Cardiac muscle cell (in vitro differentiated cells and primary cell): ENCODE results near the gene HDAC10. TPM values are rescaled to one million over a fixed set of nuclear protein-coding genes. Genes with fewer than 3 reads are reported as not detected.

ENCODE experiments used
- DNase-seq, 2 donors: peaks; one replicate each; pipeline versions ENCODE4 v3.0.0 to v3.0.0-alpha.2; 2010 to 2017; ENCODE audit warnings: low read depth in 1 of 2, low spot score in 1 of 2
- H3K27ac ChIP-seq: fragments of 200-600 bp; sonication (generic); 2 replicates; pipeline ENCODE4 v1.5.1; 2016
- H3K27me3 ChIP-seq: fragments of 200-600 bp; sonication (generic); 2 replicates; pipeline ENCODE4 v1.6.0; 2016; ENCODE audit warnings: control low read depth
- H3K36me3 ChIP-seq: fragments of 200-600 bp; sonication (generic); 2 replicates; pipeline ENCODE4 v1.5.1; 2016; ENCODE audit warnings: control low read depth
- H3K4me1 ChIP-seq: fragments of 200-600 bp; sonication (generic); 2 replicates; pipeline ENCODE4 v1.8.1; 2017; ENCODE audit warnings: low read depth, mild to moderate bottlenecking, mixed run types
- H3K4me3 ChIP-seq: fragments of 200-600 bp; sonication (generic); 2 replicates; pipeline ENCODE4 v1.5.1; 2016; ENCODE audit warnings: mild to moderate bottlenecking
- H3K9me3 ChIP-seq: fragments of 200-600 bp; sonication (generic); 2 replicates; pipeline ENCODE4 v1.5.1; 2017; ENCODE audit warnings: low read depth, mild to moderate bottlenecking, control low read depth
- polyA plus RNA-seq: library from polyadenylated mRNA; unstranded; fragments of >200 nt; fragmentation: Nextera tagmentation; extraction: Ambion mirVana; gene quantifications from 2 replicates; pipeline ENCODE4 v1.2.1, GENCODE V29; 2016
- total RNA-seq: library from RNA; depleted of rRNA; stranded (reverse); fragments of >200 nt; gene quantifications from 2 replicates; pipeline ENCODE4 v1.2.3, GENCODE V29; 2016
- TF ChIP-seq, protein P1 (sequence below): IDR thresholded peaks from 2 replicates; pipeline ENCODE4 v1.5.1; 2012; ENCODE audit warnings: low read depth, mild to moderate bottlenecking, low read length

HDAC10 gene
- total and polyA plus RNA-seq, 2 experiments from 2014 or later, result 19.8 to 57.3 TPM

DNA sequence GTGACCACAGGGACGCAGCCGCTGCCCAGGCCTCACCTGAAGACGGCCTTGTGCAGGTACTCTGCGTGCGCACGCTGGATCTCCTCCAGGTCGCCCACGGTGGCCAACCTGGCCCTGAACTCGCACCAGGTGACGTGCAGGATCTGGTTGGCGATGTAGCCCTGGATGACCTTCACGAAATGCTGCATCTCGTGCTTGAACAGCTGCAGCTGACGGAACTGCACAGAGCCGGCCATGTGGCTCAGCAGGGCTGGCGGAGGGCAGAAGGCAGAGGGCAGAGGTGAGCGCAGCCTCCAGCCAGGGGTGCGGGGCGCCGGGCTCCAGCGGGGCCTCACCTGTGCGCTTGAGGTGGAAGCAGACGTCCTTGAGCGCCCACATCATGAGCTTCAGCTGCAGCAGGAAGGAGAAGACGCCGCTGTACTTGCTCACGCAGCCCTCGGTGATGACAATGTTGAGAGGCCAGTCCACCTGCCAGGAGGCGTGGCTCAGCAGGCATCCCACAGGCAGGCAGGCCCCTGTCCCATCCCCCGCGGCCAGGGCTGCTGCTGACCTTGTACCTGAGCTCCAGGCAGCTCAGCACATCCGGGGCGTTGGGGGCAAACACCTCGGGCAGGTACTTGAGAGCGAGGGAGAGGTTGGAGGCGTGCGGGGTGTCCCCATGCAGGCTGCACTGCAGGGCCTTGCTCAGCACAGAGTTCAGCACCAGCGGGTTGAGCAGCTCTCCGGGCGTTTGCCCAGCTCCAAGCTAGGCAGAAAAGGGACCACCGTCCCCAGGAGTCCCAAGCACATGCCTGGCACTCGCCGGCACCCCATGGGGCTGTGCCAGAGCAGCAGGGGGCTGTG is 32.7 kb downstream of the HDAC10 start:
- Histone ChIP-seq H3K4me3 (no peak overlapping the region), H3K9me3 (no peaks in the 10 kb centered on the region), H3K27ac (peak overlapping the region; percentile 8), H3K4me1 (no peaks in the 10 kb centered on the region), H3K27me3 (no peaks in the 10 kb centered on the region), H3K36me3 (peaks cover 27% of the 10 kb centered on the region)
- DNase-seq, result peak in 1 of 2 donors; percentile 10
- TF ChIP-seq, protein P1, sequence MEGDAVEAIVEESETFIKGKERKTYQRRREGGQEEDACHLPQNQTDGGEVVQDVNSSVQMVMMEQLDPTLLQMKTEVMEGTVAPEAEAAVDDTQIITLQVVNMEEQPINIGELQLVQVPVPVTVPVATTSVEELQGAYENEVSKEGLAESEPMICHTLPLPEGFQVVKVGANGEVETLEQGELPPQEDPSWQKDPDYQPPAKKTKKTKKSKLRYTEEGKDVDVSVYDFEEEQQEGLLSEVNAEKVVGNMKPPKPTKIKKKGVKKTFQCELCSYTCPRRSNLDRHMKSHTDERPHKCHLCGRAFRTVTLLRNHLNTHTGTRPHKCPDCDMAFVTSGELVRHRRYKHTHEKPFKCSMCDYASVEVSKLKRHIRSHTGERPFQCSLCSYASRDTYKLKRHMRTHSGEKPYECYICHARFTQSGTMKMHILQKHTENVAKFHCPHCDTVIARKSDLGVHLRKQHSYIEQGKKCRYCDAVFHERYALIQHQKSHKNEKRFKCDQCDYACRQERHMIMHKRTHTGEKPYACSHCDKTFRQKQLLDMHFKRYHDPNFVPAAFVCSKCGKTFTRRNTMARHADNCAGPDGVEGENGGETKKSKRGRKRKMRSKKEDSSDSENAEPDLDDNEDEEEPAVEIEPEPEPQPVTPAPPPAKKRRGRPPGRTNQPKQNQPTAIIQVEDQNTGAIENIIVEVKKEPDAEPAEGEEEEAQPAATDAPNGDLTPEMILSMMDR, result no peak

DNA sequence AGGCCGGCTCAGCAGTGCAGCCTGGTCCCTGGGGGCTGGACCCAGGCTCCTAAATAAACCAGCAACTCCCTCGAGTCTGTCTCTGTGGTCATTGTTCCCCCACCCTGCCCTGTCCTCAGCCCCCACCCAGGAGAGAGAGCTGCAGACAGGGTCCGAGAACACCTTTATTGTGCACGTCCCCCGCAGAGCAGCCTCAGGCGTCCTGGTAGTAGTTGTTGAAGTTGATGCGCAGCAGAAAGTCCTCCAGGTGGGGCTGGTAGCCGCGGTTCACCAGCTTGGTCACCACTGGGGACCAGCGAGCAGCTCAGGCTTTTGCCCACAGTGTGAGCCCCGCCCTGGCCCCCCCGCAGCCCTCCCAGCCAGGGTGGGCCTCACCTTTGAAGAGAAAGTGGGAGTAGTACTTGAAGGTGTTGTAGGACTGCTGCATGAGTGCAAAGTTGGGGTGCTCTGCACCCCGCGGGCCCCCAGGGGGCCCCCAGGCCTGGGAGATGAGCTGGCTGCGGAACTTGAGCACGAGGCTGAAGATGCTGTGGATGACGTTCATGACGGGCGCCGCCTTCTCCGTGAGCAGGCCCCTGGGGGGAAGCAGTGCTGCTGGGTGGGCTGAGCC is 33.4 kb downstream of the HDAC10 start:
- Histone ChIP-seq H3K36me3 (peaks cover 32% of the 10 kb centered on the region), H3K27me3 (no peaks in the 10 kb centered on the region), H3K27ac (peak overlapping the region; percentile 8), H3K9me3 (no peaks in the 10 kb centered on the region), H3K4me1 (no peaks in the 10 kb centered on the region), H3K4me3 (no peak overlapping the region)
- no peak for DNase-seq
- TF ChIP-seq, protein P1, result no peak

DNA sequence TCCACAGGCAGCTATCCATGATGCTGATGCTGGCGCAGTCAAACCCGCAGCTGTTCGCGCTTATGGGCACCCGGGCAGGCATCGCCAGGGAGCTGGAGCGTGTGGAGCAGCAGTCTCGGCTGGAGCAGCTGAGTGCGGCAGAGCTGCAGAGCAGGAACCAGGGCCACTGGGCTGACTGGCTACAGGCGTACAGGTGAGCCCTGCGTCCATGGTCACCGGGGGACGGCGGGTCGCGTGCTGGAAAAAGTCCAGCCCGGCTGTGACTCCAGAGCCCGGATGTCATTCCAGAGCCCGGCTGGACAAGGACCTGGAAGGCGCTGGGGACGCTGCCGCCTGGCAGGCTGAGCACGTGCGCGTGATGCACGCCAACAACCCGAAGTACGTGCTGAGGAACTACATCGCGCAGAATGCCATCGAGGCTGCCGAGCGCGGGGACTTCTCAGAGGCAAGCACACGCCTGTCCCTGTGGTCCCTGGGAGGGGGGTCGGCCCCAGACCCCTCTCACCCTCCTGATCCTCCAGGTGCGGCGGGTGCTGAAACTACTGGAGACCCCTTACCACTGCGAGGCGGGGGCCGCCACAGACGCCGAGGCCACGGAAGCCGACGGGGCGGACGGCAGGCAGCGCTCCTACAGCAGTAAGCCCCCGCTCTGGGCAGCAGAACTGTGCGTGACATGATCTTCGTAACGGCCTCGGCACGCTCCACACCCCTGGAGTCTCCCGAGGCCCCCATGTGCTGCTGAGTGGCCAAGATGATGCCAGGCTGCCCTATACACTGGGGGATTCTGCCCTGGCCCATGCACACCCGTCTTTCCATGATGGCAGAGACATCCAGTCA is 34.2 kb downstream of the HDAC10 start:
- no peaks in the 10 kb centered on the region for H3K9me3 ChIP-seq
- no peak overlapping the region for H3K27ac ChIP-seq
- TF ChIP-seq, protein P1, result no peak
- DNase-seq, result no peak
- no peaks in the 10 kb centered on the region for H3K27me3 ChIP-seq
- no peak overlapping the region for H3K4me3 ChIP-seq
- H3K36me3 ChIP-seq, result peaks cover 32% of the 10 kb centered on the region
- H3K4me1 ChIP-seq, result no peaks in the 10 kb centered on the region

DNA sequence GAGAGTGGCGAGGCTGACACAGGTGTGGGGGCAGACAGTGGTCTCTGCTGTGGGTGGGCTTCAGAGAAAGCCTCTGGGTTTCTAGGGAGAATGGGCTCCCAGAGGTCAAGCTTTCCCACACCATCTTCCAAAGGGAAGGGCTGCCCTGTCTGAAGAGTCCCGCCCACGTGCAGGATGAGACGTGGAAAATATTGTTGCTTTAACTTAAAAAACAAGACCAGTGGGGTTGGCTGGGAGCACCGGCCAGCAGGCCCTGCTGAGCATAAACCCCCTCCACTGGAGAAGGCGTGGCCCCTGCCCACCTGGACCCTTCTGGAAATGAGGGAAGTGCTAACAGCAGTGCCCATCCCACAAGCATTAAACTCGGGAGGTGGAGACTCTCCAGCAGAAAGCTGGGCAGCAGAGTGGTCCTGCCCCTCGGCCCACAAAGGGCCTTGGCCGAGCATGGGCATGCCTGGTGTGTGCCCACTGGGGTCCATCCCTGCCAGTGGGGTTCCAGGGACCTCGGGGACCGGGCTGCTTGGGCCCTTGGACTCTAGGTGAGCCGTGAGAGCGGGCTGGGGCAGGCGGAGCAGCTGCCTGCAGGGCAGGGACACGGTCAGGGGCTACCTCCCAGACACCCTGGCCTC is 34.9 kb downstream of the HDAC10 start:
- no peak overlapping the region for H3K4me3 ChIP-seq
- H3K27me3 ChIP-seq, result no peaks in the 10 kb centered on the region
- DNase-seq, result no peak
- no peak overlapping the region for H3K27ac ChIP-seq
- H3K9me3 ChIP-seq, result no peaks in the 10 kb centered on the region
- H3K4me1 ChIP-seq, result no peaks in the 10 kb centered on the region
- peaks cover 27% of the 10 kb centered on the region for H3K36me3 ChIP-seq
- TF ChIP-seq, protein P1, result no peak
